ENCODE measurements around the gene CCT5.
"Not testable (repeated sequence)": the region's sequence is repeated elsewhere in the genome, so short reads cannot be mapped to it uniquely, and the experiment has no call there.

CCT5 gene

GRCh38 chr5:10228288-10228687 is 21.8 kb upstream of the CCT5 start:
- Mint-ChIP-seq H3K4me1 (ENCODE audit: low read depth in 2 of 2) (no peaks in the 10 kb centered on the region), H3K36me3 (ENCODE audit: insufficient read depth) (no peaks in the 10 kb centered on the region)

GRCh38 chr5:10229306-10230048 is 20.6 kb upstream of the CCT5 start:
- no peaks in the 10 kb centered on the region for H3K36me3 Mint-ChIP-seq (ENCODE audit: insufficient read depth)
- ATAC-seq (replicated peaks) = no peak
- no peaks in the 10 kb centered on the region for H3K4me1 Mint-ChIP-seq (ENCODE audit: low read depth in 2 of 2)
- H3K9me3 Mint-ChIP-seq = peaks cover 4 to 13% of the 10 kb centered on the region in 2 donors
- no peak overlapping the region for H3K27ac Mint-ChIP-seq
- H3K27me3 Mint-ChIP-seq = no peaks in the 10 kb centered on the region
- H3K4me3 Mint-ChIP-seq = no peak overlapping the region
- DNase-seq = no peak

More at GRCh38 chr5:10228288-10228687, 21.8 kb upstream of the CCT5 start:
- peaks cover 4 to 13% of the 10 kb centered on the region in 2 donors for H3K9me3 Mint-ChIP-seq
- ATAC-seq (replicated peaks) (no peak), DNase-seq (no peak)
- H3K27me3 Mint-ChIP-seq = no peaks in the 10 kb centered on the region
- H3K4me3 Mint-ChIP-seq = no peak overlapping the region
- no peak overlapping the region for H3K27ac Mint-ChIP-seq

GRCh38 chr5:10232386-10232785 is 17.7 kb upstream of the CCT5 start:
- H3K4me3 Mint-ChIP-seq = no peak overlapping the region
- H3K27me3 Mint-ChIP-seq = no peaks in the 10 kb centered on the region
- H3K4me1 Mint-ChIP-seq (ENCODE audit: low read depth in 2 of 2) = no peaks in the 10 kb centered on the region
- peaks cover 6% of the 10 kb centered on the region for H3K36me3 Mint-ChIP-seq (ENCODE audit: insufficient read depth)
- no peak overlapping the region for H3K27ac Mint-ChIP-seq
- ATAC-seq (replicated peaks) (no peak), DNase-seq (no peak)
- H3K9me3 Mint-ChIP-seq = no peaks in the 10 kb centered on the region

GRCh38 chr5:10233011-10233410 is 17.1 kb upstream of the CCT5 start:
- H3K27ac Mint-ChIP-seq = no peak overlapping the region
- ATAC-seq (replicated peaks) (no peak), DNase-seq (no peak)
- H3K36me3 Mint-ChIP-seq (ENCODE audit: insufficient read depth) = peaks cover 12% of the 10 kb centered on the region
- no peaks in the 10 kb centered on the region for H3K4me1 Mint-ChIP-seq (ENCODE audit: low read depth in 2 of 2)
- no peaks in the 10 kb centered on the region for H3K27me3 Mint-ChIP-seq
- H3K9me3 Mint-ChIP-seq = no peaks in the 10 kb centered on the region
- H3K4me3 Mint-ChIP-seq = no peak overlapping the region

- H3K4me3 Mint-ChIP-seq = no peak overlapping the region
- H3K36me3 Mint-ChIP-seq (ENCODE audit: insufficient read depth) = peaks cover 12% of the 10 kb centered on the region
- no peaks in the 10 kb centered on the region for H3K4me1 Mint-ChIP-seq (ENCODE audit: low read depth in 2 of 2)
- no peak for ATAC-seq (replicated peaks)
- H3K27me3 Mint-ChIP-seq = no peaks in the 10 kb centered on the region
- no peaks in the 10 kb centered on the region for H3K9me3 Mint-ChIP-seq
- H3K27ac Mint-ChIP-seq = no peak overlapping the region
- DNase-seq = no peak
Measured at GRCh38 chr5:10233505-10233904, 16.6 kb upstream of the CCT5 start.

GRCh38 chr5:10235350-10235749 is 14.7 kb upstream of the CCT5 start:
- Mint-ChIP-seq H3K27ac (no peak overlapping the region), H3K36me3 (ENCODE audit: insufficient read depth) (peaks cover 12% of the 10 kb centered on the region), H3K27me3 (no peaks in the 10 kb centered on the region), H3K9me3 (no peaks in the 10 kb centered on the region), H3K4me3 (no peak overlapping the region), H3K4me1 (ENCODE audit: low read depth in 2 of 2) (no peaks in the 10 kb centered on the region)
- ATAC-seq (replicated peaks) = no peak
- DNase-seq = no peak

- Mint-ChIP-seq H3K4me1 (ENCODE audit: low read depth in 2 of 2) (peaks cover 7 to 9% of the 10 kb centered on the region in 2 donors), H3K27me3 (no peaks in the 10 kb centered on the region), H3K9me3 (no peaks in the 10 kb centered on the region), H3K27ac (no peak overlapping the region), H3K36me3 (ENCODE audit: insufficient read depth) (peaks cover under 1% of the 10 kb centered on the region), H3K4me3 (no peak overlapping the region)
- no peak for DNase-seq
- ATAC-seq (replicated peaks) = no peak
Measured at GRCh38 chr5:10243660-10244240, 6.3 kb upstream of the CCT5 start.

- Mint-ChIP-seq H3K27me3 (no peaks in the 10 kb centered on the region), H3K9me3 (no peaks in the 10 kb centered on the region), H3K4me3 (no peak overlapping the region), H3K4me1 (ENCODE audit: low read depth in 2 of 2) (peaks cover 9 to 11% of the 10 kb centered on the region in 2 donors), H3K27ac (no peak overlapping the region), H3K36me3 (ENCODE audit: insufficient read depth) (peaks cover 7% of the 10 kb centered on the region)
- DNase-seq (no peak), ATAC-seq (replicated peaks) (no peak)
Measured at GRCh38 chr5:10244342-10244944, 5.6 kb upstream of the CCT5 start.

- peaks cover 15% of the 10 kb centered on the region for H3K36me3 Mint-ChIP-seq (ENCODE audit: insufficient read depth)
- no peak overlapping the region for H3K27ac Mint-ChIP-seq
- DNase-seq (no peak), ATAC-seq (replicated peaks) (no peak)
- no peaks in the 10 kb centered on the region for H3K27me3 Mint-ChIP-seq
- H3K4me3 Mint-ChIP-seq = no peak overlapping the region
- H3K9me3 Mint-ChIP-seq = no peaks in the 10 kb centered on the region
- H3K4me1 Mint-ChIP-seq (ENCODE audit: low read depth in 2 of 2) = peaks cover 20 to 22% of the 10 kb centered on the region in 2 donors
Measured at GRCh38 chr5:10246761-10247160, 3.3 kb upstream of the CCT5 start.

- not testable (repeated sequence) for DNase-seq; H3K27ac Mint-ChIP-seq; H3K9me3 Mint-ChIP-seq; H3K27me3 Mint-ChIP-seq; ATAC-seq (replicated peaks); H3K4me3 Mint-ChIP-seq
- H3K4me1 Mint-ChIP-seq (ENCODE audit: low read depth in 2 of 2) = peaks cover 24 to 25% of the 10 kb centered on the region in 2 donors
- peaks cover 15% of the 10 kb centered on the region for H3K36me3 Mint-ChIP-seq (ENCODE audit: insufficient read depth)
Measured at GRCh38 chr5:10247217-10247616, 2.9 kb upstream of the CCT5 start.

GRCh38 chr5:10248378-10249260 is 1.5 kb upstream of the CCT5 start:
- no peaks in the 10 kb centered on the region for H3K27me3 Mint-ChIP-seq
- ATAC-seq (replicated peaks) = no peak
- DNase-seq = no peak
- H3K9me3 Mint-ChIP-seq = no peaks in the 10 kb centered on the region
- peaks cover 15% of the 10 kb centered on the region for H3K36me3 Mint-ChIP-seq (ENCODE audit: insufficient read depth)
- H3K4me1 Mint-ChIP-seq (ENCODE audit: low read depth in 2 of 2) = peaks cover 25 to 30% of the 10 kb centered on the region in 2 donors
- peak overlapping the region; percentile 86 to 90 for H3K4me3 Mint-ChIP-seq
- peak overlapping the region; percentile 99 to 100 for H3K27ac Mint-ChIP-seq

GRCh38 chr5:10250806-10251276 is 761 bp downstream of the CCT5 start:
- peaks cover 31% of the 10 kb centered on the region for H3K36me3 Mint-ChIP-seq (ENCODE audit: insufficient read depth)
- ATAC-seq (replicated peaks) = peak; percentile 27

GRCh38 chr5:10251405-10251804 is 1.3 kb downstream of the CCT5 start:
- ATAC-seq (replicated peaks) (no peak), DNase-seq (no peak)
- Mint-ChIP-seq H3K9me3 (no peaks in the 10 kb centered on the region), H3K4me3 (peak overlapping the region; percentile 86 to 90), H3K4me1 (ENCODE audit: low read depth in 2 of 2) (peaks cover 28 to 48% of the 10 kb centered on the region in 2 donors), H3K36me3 (ENCODE audit: insufficient read depth) (peaks cover 36% of the 10 kb centered on the region), H3K27ac (peak overlapping the region; percentile 99 to 100), H3K27me3 (no peaks in the 10 kb centered on the region)

More at GRCh38 chr5:10250806-10251276, 761 bp downstream of the CCT5 start:
- Mint-ChIP-seq H3K4me3 (peak overlapping the region; percentile 86 to 90), H3K27me3 (no peaks in the 10 kb centered on the region), H3K27ac (peak overlapping the region; percentile 99 to 100), H3K4me1 (ENCODE audit: low read depth in 2 of 2) (peaks cover 28 to 45% of the 10 kb centered on the region in 2 donors), H3K9me3 (no peaks in the 10 kb centered on the region)
- peak; percentile 2 to 20 (median 11) for DNase-seq
